B cell (primary cell): ENCODE measurements around the gene SMNDC1. TPM values are rescaled to one million over a fixed set of nuclear protein-coding genes. Genes with fewer than 3 reads are reported as not detected.
A peak's percentile ranks its signal among the peaks of the same experiment; 100 is the strongest.

ENCODE experiments used
- ATAC-seq: fragments of 200-7000 bp; cut with Tn5 transposase; one replicate; pipeline ENCODE4 v1.10.0; 2021; ENCODE audit warnings: low read depth, mild to moderate bottlenecking, moderate number of reproducible peaks, moderate library complexity
- CTCF ChIA-PET: fragments of 350-600 bp; sonication (Branson Sonifier 250); formaldehyde crosslinking; loops from one replicate; lab custom pipeline; 2021; ENCODE audit warnings: antibody characterized with exemption, inconsistent platforms; lab: Charles Lee
- POLR2A ChIA-PET: fragments of 350-600 bp; sonication (Branson Sonifier 250); formaldehyde crosslinking; loops from one replicate; lab custom pipeline; 2021; ENCODE audit warnings: antibody characterized with exemption; lab: Charles Lee
- DNase-seq: peaks from one replicate; pipeline ENCODE4 v3.0.0; 2013
- H2AFZ ChIP-seq: 2 replicates; pipeline ENCODE4 v1.6.1; 2012; ENCODE audit warnings: mild to moderate bottlenecking, low read depth, low read length; ENCODE audit not compliant: insufficient read depth, poor library complexity, severe bottlenecking
- H3K27ac ChIP-seq, 2 donors: 1 replicate in 1 of 2; 2 replicates in 1 of 2; pipeline ENCODE4 v1.5.1; 2012 to 2013; ENCODE audit warnings: low read length in 2 of 2, mild to moderate bottlenecking in 2 of 2, moderate library complexity in 1 of 2
- H3K27me3 ChIP-seq, 4 experiments: fragments of 200-600 bp in 1 of 4; sonication (generic) in 1 of 4; replicated peaks in 1 of 4; 1 replicate in 2 of 4; 2 replicates in 2 of 4; pipeline versions ENCODE4 v1.6.1 to v1.7.0; 2013 to 2016; ENCODE audit warnings: low read length in 3 of 4, mild to moderate bottlenecking in 2 of 4, mixed read lengths in 1 of 4, moderate library complexity in 1 of 4; ENCODE audit not compliant: insufficient read depth in 4 of 4, control insufficient read depth in 3 of 4; ENCODE audit errors: control extremely low read depth in 1 of 4
- H3K36me3 ChIP-seq, 2 experiments: replicated peaks in 1 of 2; 1 replicate in 1 of 2; 2 replicates in 1 of 2; pipeline versions ENCODE4 v1.6.1 to v1.7.1; 2013; ENCODE audit warnings: low read length in 1 of 2; ENCODE audit not compliant: insufficient read depth in 2 of 2, control insufficient read depth in 1 of 2; ENCODE audit errors: control extremely low read depth in 1 of 2, extremely low read depth in 1 of 2
- H3K4me1 ChIP-seq, 2 donors: fragments of 200-600 bp in 1 of 2; sonication (generic) in 1 of 2; 1 replicate in 1 of 2; 2 replicates in 1 of 2; pipeline versions ENCODE4 v1.5.1 to v1.6.1; 2013 to 2017; ENCODE audit warnings: low read length in 2 of 2; ENCODE audit not compliant: control insufficient read depth in 2 of 2, insufficient read depth in 2 of 2
- H3K4me2 ChIP-seq: replicated peaks from 2 replicates; pipeline ENCODE3; 2012; ENCODE audit warnings: mild to moderate bottlenecking, low read depth, low read length; ENCODE audit not compliant: poor library complexity, severe bottlenecking
- H3K4me3 ChIP-seq, 5 experiments: fragments of 200-600 bp in 1 of 5; sonication (generic) in 1 of 5; 1 replicate in 3 of 5; 2 replicates in 2 of 5; pipeline versions ENCODE4 v1.5.1 to v1.7.0; 2011 to 2016; ENCODE audit warnings: low read length in 4 of 5, mild to moderate bottlenecking in 4 of 5, low read depth in 2 of 5, control low read depth in 1 of 5, moderate library complexity in 1 of 5; ENCODE audit not compliant: insufficient read depth in 1 of 5; ENCODE audit errors: control extremely low read depth in 1 of 5, extremely low read depth in 1 of 5
- H3K79me2 ChIP-seq: fragments of 200-600 bp; sonication (generic); one replicate; pipeline ENCODE4 v1.6.0; 2016; ENCODE audit warnings: low read length; ENCODE audit not compliant: control insufficient read depth, insufficient read depth
- H3K9ac ChIP-seq: fragments of 200-600 bp; sonication (generic); 2 replicates; pipeline ENCODE4 v1.6.1; 2017; ENCODE audit warnings: mild to moderate bottlenecking, low read length, moderate library complexity
- H3K9me3 ChIP-seq, 3 donors: one replicate each; pipeline versions ENCODE4 v1.6.1 to v1.7.1; 2013; ENCODE audit warnings: low read length in 2 of 3; ENCODE audit not compliant: control insufficient read depth in 2 of 3, insufficient read depth in 1 of 3; ENCODE audit errors: control extremely low read depth in 1 of 3
- H4K20me1 ChIP-seq: 2 replicates; pipeline ENCODE4 v1.6.0; 2012; ENCODE audit warnings: mild to moderate bottlenecking, low read length; ENCODE audit not compliant: insufficient read depth, control insufficient read depth, poor library complexity, severe bottlenecking
- H3K27ac Mint-ChIP-seq: one replicate; pipeline ENCODE4 v1.8.0; 2021; ENCODE audit warnings: mixed read lengths
- H3K27me3 Mint-ChIP-seq: one replicate; pipeline ENCODE4 v1.8.0; 2021; ENCODE audit warnings: mixed read lengths
- H3K4me1 Mint-ChIP-seq: one replicate; pipeline ENCODE4 v1.8.0; 2021; ENCODE audit warnings: mixed read lengths
- H3K4me3 Mint-ChIP-seq: one replicate; pipeline ENCODE4 v1.8.0; 2021; ENCODE audit warnings: mixed read lengths
- H3K9me3 Mint-ChIP-seq: one replicate; pipeline ENCODE4 v1.8.0; 2022; ENCODE audit warnings: mixed read lengths; ENCODE audit not compliant: insufficient read depth
- EZH2 ChIP-seq: IDR thresholded peaks from 2 replicates; pipeline ENCODE4 v1.6.1; 2012; ENCODE audit warnings: borderline replicate concordance, low read depth, mild to moderate bottlenecking, moderate library complexity, low read length; ENCODE audit not compliant: insufficient read depth, poor library complexity, severe bottlenecking
- WGBS: methylation state at CpG from one replicate; pipeline ENCODE4 v1.1.5; 2013; ENCODE audit warnings: missing lambda C conversion rate; ENCODE audit not compliant: insufficient coverage; 5-methylcytosine and 5-hydroxymethylcytosine counted together
- intact Hi-C: fragments of 100-400 bp; cut with micrococcal nuclease; formaldehyde crosslinking; loops from one replicate; pipeline ENCODE4 v1.10.0; 2022
- polyA plus RNA-seq: library from polyadenylated mRNA; depleted of rRNA; stranded (reverse); fragments of >200 nt; gene quantifications from 2 replicates; pipeline ENCODE4 v1.2.3, GENCODE V29; 2012
- total RNA-seq, 2 donors: library from RNA; stranded (reverse); fragments of 120-200 nt in 1 of 2; gene quantifications; 1 replicate in 1 of 2; 2 replicates in 1 of 2; pipeline versions ENCODE4 v1.2.3 to v1.2.4, GENCODE V29; 2013 to 2022
- TF ChIP-seq, protein P1 (sequence below): fragments of 200-600 bp; IDR thresholded peaks from one replicate; pipeline ENCODE4 v1.8.0; 2022; ENCODE audit warnings: antibody characterized with exemption, mild to moderate bottlenecking

Gene SMNDC1
- total and polyA plus RNA-seq, 2 donors (not counting 1 experiment from before 2014, with no cell fraction given): 12.1 to 36.0 TPM

DNA sequence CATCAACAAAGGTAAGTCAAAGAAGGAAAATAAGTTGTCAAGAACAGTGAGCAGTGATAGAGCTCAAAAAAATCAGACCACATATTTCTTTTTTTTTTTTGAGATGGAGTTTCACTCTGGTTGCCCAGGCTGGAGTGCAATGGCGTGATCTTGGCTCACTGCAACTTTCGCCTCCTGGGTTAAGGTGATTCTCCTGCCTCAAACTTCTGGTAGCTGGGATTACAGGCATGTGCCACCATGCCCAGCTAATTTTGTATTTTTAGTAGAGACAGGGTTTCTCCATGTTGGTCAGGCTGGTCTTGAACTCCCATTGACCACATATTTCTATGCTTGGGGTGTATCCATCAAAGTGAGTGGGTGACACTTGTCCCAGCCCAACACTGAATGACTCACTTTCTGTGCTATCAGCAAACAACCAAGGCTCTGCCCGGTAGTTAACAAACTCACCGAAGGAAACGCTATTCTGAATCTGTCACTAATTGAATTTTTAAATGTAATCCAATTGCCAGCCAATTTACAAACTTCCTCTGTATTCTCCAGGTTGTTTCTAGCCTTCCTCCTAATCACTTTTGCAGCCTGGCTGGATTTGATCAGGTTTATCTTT is 19.6 kb upstream of the SMNDC1 start:
- POLR2A ChIA-PET: interaction anchor here (0.6 to 2.0 kb wide), 3 partner anchors 31 to 41 kb away, joined by 3 to 8 read pairs (median 6); no protein-coding TSS in a partner anchor
- peak overlapping the region; percentile 76 for H3K4me3 Mint-ChIP-seq
- intact Hi-C loops: loop anchor here (1.0 kb wide), 1 partner anchor 32 kb away; no protein-coding TSS in a partner anchor

DNA sequence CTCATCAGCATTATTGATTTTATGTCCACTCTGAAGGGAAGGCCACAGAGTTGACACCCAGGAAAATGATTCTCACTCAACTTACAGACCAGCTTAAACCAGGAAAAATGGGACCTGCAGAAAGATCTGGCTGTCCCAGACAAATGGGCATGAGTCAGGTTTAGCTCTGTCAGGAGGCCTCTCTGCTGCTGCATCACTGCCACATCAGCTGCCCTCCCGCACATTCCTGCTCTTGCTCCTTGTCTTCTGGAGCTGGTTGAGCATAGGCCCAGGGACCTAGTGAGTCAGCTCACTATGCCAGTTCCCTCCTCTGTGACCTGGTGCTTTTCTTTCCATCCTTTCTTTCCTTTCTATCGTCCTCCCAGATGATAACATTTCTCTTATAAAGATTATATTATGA is 18.8 kb upstream of the SMNDC1 start:
- H3K27ac Mint-ChIP-seq: no peak overlapping the region

More for the DNA sequence above, 19.6 kb upstream of the SMNDC1 start:
- H3K4me2 ChIP-seq: peak overlapping the region; percentile 35
- TF ChIP-seq EZH2: no peak
- TF ChIP-seq, protein P1, sequence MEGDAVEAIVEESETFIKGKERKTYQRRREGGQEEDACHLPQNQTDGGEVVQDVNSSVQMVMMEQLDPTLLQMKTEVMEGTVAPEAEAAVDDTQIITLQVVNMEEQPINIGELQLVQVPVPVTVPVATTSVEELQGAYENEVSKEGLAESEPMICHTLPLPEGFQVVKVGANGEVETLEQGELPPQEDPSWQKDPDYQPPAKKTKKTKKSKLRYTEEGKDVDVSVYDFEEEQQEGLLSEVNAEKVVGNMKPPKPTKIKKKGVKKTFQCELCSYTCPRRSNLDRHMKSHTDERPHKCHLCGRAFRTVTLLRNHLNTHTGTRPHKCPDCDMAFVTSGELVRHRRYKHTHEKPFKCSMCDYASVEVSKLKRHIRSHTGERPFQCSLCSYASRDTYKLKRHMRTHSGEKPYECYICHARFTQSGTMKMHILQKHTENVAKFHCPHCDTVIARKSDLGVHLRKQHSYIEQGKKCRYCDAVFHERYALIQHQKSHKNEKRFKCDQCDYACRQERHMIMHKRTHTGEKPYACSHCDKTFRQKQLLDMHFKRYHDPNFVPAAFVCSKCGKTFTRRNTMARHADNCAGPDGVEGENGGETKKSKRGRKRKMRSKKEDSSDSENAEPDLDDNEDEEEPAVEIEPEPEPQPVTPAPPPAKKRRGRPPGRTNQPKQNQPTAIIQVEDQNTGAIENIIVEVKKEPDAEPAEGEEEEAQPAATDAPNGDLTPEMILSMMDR: no peak
- WGBS: 94% methylated on average over 2 of the region's 5 CpGs
- peaks cover 7% of the 10 kb centered on the region for H3K9me3 Mint-ChIP-seq
- peaks cover 15 to 16% of the 10 kb centered on the region in 2 donors for H3K4me1 ChIP-seq
- peak overlapping the region in 1 of 2 donors; percentile 35 for H3K27ac ChIP-seq
- H3K36me3 ChIP-seq: no peaks in the 10 kb centered on the region
- no peak for DNase-seq
- H3K4me3 ChIP-seq: no peak overlapping the region
- CTCF ChIA-PET: interaction anchor here (1.0 to 7.8 kb wide), 8 partner anchors 10 to 225 kb away, joined by 3 to 39 read pairs (median 6); partner anchors contain the start of gene SMNDC1
- no peaks in the 10 kb centered on the region for H3K79me2 ChIP-seq
- H3K27ac Mint-ChIP-seq: peak overlapping the region; percentile 93
- H3K27me3 Mint-ChIP-seq: peaks cover 4% of the 10 kb centered on the region
- H4K20me1 ChIP-seq: no peaks in the 10 kb centered on the region
- ATAC-seq: peak; percentile 62
- no peak overlapping the region for H2AFZ ChIP-seq
- no peaks in the 10 kb centered on the region for H3K27me3 ChIP-seq
- H3K9me3 ChIP-seq: peaks cover 0 to 7% (median 1%) of the 10 kb centered on the region in 3 donors
- H3K9ac ChIP-seq: peak overlapping the region; percentile 9
- H3K4me1 Mint-ChIP-seq: peaks cover 36% of the 10 kb centered on the region

More for the DNA sequence above, 18.8 kb upstream of the SMNDC1 start:
- TF ChIP-seq, protein P1: no peak
- no peak for TF ChIP-seq EZH2
- Mint-ChIP-seq H3K27me3 (peaks cover 9% of the 10 kb centered on the region), H3K4me1 (peaks cover 36% of the 10 kb centered on the region), H3K4me3 (no peak overlapping the region), H3K9me3 (peaks cover 5% of the 10 kb centered on the region)
- no peak overlapping the region for H3K27ac ChIP-seq
- H3K4me3 ChIP-seq: no peak overlapping the region
- no peaks in the 10 kb centered on the region for H4K20me1 ChIP-seq
- H3K4me2 ChIP-seq: no peak overlapping the region
- POLR2A ChIA-PET: interaction anchor here (0.6 kb wide), 1 partner anchor 41 kb away, joined by 6 read pairs; no protein-coding TSS in a partner anchor
- no peak overlapping the region for H3K9ac ChIP-seq
- intact Hi-C loops: no loop called here
- DNase-seq (no peak), ATAC-seq (no peak)
- no peaks in the 10 kb centered on the region for H3K27me3 ChIP-seq
- whole genome bisulfite sequencing: 100% methylated on average over 1 of the region's 2 CpGs
- H2AFZ ChIP-seq: no peak overlapping the region
- H3K9me3 ChIP-seq: peaks cover 0 to 7% (median 1%) of the 10 kb centered on the region in 3 donors
- H3K79me2 ChIP-seq: no peaks in the 10 kb centered on the region
- H3K4me1 ChIP-seq: peaks cover 15 to 16% of the 10 kb centered on the region in 2 donors
- CTCF ChIA-PET: interaction anchor here (0.9 to 7.8 kb wide), 7 partner anchors 10 to 226 kb away, joined by 3 to 39 read pairs (median 4); partner anchors contain the start of gene SMNDC1
- no peaks in the 10 kb centered on the region for H3K36me3 ChIP-seq
